Smooth muscle cell (in vitro differentiated cells): ENCODE results near the gene PREX1. TPM values are rescaled to one million over a fixed set of nuclear protein-coding genes. Genes with fewer than 3 reads are reported as not detected.

ENCODE experiments used
- DNase-seq: peaks from one replicate; lab custom pipeline; 2025; ENCODE audit not compliant: unreplicated experiment; lab: John Stamatoyannopoulos, UW
- H2AFZ ChIP-seq: fragments of 200-600 bp; sonication (generic); 2 replicates; pipeline ENCODE4 v1.6.0; 2016; ENCODE audit warnings: antibody characterized with exemption, low read depth, mild to moderate bottlenecking
- H3F3A ChIP-seq: fragments of 200-600 bp; sonication (generic); 2 replicates; pipeline ENCODE4 v1.6.0; 2017; ENCODE audit warnings: antibody characterized with exemption, low read depth
- H3K27ac ChIP-seq: fragments of 200-600 bp; sonication (generic); 2 replicates; pipeline ENCODE4 v1.5.1; 2016; ENCODE audit warnings: low read depth, mild to moderate bottlenecking
- H3K27me3 ChIP-seq: fragments of 200-600 bp; sonication (generic); 2 replicates; pipeline ENCODE4 v1.6.1; 2016; ENCODE audit warnings: low read depth, mild to moderate bottlenecking
- H3K36me3 ChIP-seq: fragments of 200-600 bp; sonication (generic); 2 replicates; pipeline ENCODE4 v1.5.1; 2016; ENCODE audit warnings: low read depth
- H3K4me1 ChIP-seq: fragments of 200-600 bp; sonication (generic); 2 replicates; pipeline ENCODE4 v1.5.1; 2016; ENCODE audit warnings: low read depth
- H3K4me2 ChIP-seq: fragments of 200-600 bp; sonication (generic); 2 replicates; pipeline ENCODE4 v1.6.0; 2016; ENCODE audit warnings: mild to moderate bottlenecking
- H3K4me3 ChIP-seq: fragments of 200-600 bp; sonication (generic); 2 replicates; pipeline ENCODE4 v1.5.1; 2016; ENCODE audit warnings: mild to moderate bottlenecking
- H3K79me2 ChIP-seq: fragments of 200-600 bp; sonication (generic); 2 replicates; pipeline ENCODE4 v1.6.0; 2016; ENCODE audit warnings: low read depth, mild to moderate bottlenecking
- H3K9ac ChIP-seq: fragments of 200-600 bp; sonication (generic); 2 replicates; pipeline ENCODE4 v1.6.0; 2016; ENCODE audit warnings: low read depth
- H3K9me3 ChIP-seq: fragments of 200-600 bp; sonication (generic); replicated peaks from 2 replicates; pipeline ENCODE4 v1.5.1; 2016; ENCODE audit warnings: low read depth
- H4K20me1 ChIP-seq: fragments of 200-600 bp; sonication (generic); 2 replicates; pipeline ENCODE4 v1.6.0; 2016; ENCODE audit warnings: low read depth
- WGBS: methylation state at CpG from one replicate; pipeline ENCODE4 v1.1.7; 2016; ENCODE audit warnings: low lambda C conversion rate; 5-methylcytosine and 5-hydroxymethylcytosine counted together
- polyA plus RNA-seq: library from polyadenylated mRNA; unstranded; fragments of >200 nt; fragmentation: Nextera tagmentation; extraction: Ambion mirVana; gene quantifications from 2 replicates; pipeline ENCODE4 v1.2.1, GENCODE V29; 2016
- total RNA-seq: library from RNA; depleted of rRNA; stranded (reverse); fragments of >200 nt; gene quantifications from 2 replicates; pipeline ENCODE4 v1.2.3, GENCODE V29; 2014
- TF ChIP-seq, protein P1 (sequence below): fragments of 200-600 bp; sonication (generic); IDR thresholded peaks from 2 replicates; pipeline ENCODE4 v1.5.1; 2017; ENCODE audit warnings: borderline replicate concordance, mild to moderate bottlenecking, antibody characterized with exemption; ENCODE audit not compliant: insufficient read depth, poor library complexity, severe bottlenecking

PREX1 gene
- total and polyA plus RNA-seq, 2 experiments from 2014 or later, result 0.04 to 0.30 TPM

DNA sequence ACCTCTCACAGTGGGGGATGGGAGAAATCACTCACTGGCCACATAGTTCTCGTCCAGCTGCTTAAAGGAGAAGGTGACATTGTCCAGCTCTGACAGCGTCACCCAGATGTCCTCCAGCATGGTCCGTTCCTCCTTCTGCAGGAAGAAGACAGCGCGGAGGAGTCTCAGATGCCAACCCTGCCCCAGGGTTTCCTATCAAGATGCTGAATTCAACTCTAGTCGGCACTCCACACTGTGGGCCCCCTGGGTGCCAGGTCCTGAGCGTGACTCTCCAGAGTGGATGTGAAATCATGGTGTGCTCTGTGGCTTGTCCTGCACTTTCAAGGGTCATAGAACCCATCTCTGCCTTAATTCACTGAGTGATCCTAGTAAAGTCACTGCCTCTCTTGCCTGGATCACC lies 193.2 kb downstream of the PREX1 start:
- WGBS, result 91% methylated on average over 7 of the region's 7 CpGs

DNA sequence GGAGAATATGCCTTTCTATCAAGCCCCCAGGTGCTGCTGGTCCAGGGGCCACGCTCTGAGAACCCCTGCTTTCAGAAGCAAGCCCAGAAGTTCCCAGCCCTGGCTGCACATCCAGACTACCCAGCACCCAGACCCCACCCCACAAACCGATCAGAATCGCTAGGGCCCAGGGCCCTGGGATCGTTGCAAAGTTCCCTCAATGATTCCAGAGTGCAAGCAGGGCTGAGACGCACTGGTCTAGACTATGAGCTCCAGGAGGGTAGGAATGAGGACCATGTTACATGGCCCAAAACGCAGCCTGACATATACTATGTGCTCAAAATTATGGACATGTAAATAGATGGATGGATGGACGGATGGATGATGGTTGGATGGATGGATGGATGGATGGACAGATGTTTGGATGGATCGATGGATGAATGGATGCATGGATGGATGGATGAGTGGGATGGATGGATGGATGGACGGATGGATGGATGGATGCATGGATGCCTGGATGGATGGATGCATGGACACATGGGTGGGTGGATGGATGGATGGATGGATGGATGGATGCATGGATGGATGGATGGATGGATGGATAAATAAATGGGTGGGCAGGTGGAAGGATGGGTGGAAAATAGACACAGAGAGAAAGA lies 194.1 kb downstream of the PREX1 start:
- H3K9me3 ChIP-seq, result no peaks in the 10 kb centered on the region
- no peak overlapping the region for H3K9ac ChIP-seq
- H3K27me3 ChIP-seq, result no peaks in the 10 kb centered on the region
- TF ChIP-seq, protein P1, sequence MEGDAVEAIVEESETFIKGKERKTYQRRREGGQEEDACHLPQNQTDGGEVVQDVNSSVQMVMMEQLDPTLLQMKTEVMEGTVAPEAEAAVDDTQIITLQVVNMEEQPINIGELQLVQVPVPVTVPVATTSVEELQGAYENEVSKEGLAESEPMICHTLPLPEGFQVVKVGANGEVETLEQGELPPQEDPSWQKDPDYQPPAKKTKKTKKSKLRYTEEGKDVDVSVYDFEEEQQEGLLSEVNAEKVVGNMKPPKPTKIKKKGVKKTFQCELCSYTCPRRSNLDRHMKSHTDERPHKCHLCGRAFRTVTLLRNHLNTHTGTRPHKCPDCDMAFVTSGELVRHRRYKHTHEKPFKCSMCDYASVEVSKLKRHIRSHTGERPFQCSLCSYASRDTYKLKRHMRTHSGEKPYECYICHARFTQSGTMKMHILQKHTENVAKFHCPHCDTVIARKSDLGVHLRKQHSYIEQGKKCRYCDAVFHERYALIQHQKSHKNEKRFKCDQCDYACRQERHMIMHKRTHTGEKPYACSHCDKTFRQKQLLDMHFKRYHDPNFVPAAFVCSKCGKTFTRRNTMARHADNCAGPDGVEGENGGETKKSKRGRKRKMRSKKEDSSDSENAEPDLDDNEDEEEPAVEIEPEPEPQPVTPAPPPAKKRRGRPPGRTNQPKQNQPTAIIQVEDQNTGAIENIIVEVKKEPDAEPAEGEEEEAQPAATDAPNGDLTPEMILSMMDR, result no peak
- no peaks in the 10 kb centered on the region for H3K36me3 ChIP-seq
- no peak overlapping the region for H2AFZ ChIP-seq
- no peaks in the 10 kb centered on the region for H3K79me2 ChIP-seq
- no peak overlapping the region for H3K4me2 ChIP-seq
- H3K4me3 ChIP-seq, result no peak overlapping the region
- no peaks in the 10 kb centered on the region for H4K20me1 ChIP-seq
- 92% methylated on average over 9 of the region's 9 CpGs for WGBS
- no peak overlapping the region for H3K27ac ChIP-seq
- H3F3A ChIP-seq, result no peaks in the 10 kb centered on the region
- H3K4me1 ChIP-seq, result no peaks in the 10 kb centered on the region
- no peak for DNase-seq

More for the DNA sequence above, 193.2 kb downstream of the PREX1 start:
- no peak overlapping the region for H3K4me3 ChIP-seq
- TF ChIP-seq, protein P1, result no peak
- H3K4me1 ChIP-seq, result no peaks in the 10 kb centered on the region
- no peaks in the 10 kb centered on the region for H3K79me2 ChIP-seq
- DNase-seq, result no peak
- H3K27ac ChIP-seq, result no peak overlapping the region
- no peaks in the 10 kb centered on the region for H4K20me1 ChIP-seq
- H3K9me3 ChIP-seq, result no peaks in the 10 kb centered on the region
- no peaks in the 10 kb centered on the region for H3F3A ChIP-seq
- H3K9ac ChIP-seq, result no peak overlapping the region
- H3K4me2 ChIP-seq, result no peak overlapping the region
- H2AFZ ChIP-seq, result no peak overlapping the region
- H3K36me3 ChIP-seq, result no peaks in the 10 kb centered on the region
- no peaks in the 10 kb centered on the region for H3K27me3 ChIP-seq

DNA sequence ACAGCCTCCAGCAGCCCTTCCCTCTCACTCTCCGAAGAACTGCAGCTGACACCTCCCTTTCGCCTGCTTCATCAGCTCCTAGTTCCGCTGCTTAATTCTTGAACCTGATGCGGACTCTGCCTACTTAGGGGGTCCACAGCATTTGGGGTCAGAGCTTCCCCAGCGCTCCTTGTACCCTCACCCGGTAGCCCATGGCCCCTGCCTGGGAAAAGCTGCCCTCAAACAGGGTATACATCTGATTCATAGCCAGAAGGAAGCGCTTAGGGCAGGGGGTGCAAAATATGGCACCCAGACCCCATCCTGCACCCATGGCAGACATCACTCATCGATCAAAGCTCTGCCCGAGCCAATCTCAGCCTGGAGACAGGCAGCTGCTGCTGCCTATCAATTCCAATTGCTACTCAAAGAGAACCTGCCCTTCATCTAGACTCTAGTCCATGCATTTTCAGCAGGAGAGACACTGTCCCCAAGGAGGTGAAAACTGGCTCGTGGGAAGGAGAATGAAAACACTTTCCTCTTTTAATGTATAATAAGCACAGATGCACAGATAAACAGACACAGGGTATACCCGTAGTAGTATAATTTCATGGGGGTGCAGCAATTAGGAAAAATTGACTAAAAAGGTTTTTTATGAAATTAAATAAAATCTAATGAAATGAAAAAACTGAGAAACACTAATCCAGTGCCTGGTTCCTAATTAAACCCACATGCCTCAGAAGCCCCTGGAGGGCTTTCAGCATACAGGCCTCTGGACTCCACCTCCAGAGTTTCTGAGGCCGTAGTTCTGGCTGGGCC lies 194.8 kb downstream of the PREX1 start:
- DNase-seq, result no peak
- Histone ChIP-seq H3K4me3 (no peak overlapping the region), H3K27me3 (no peaks in the 10 kb centered on the region), H4K20me1 (no peaks in the 10 kb centered on the region), H3K4me1 (no peaks in the 10 kb centered on the region), H3F3A (no peaks in the 10 kb centered on the region), H3K4me2 (no peak overlapping the region), H3K9ac (no peak overlapping the region), H2AFZ (no peak overlapping the region), H3K79me2 (no peaks in the 10 kb centered on the region), H3K9me3 (no peaks in the 10 kb centered on the region), H3K36me3 (no peaks in the 10 kb centered on the region), H3K27ac (no peak overlapping the region)
- TF ChIP-seq, protein P1, result no peak
- 88% methylated on average over 12 of the region's 12 CpGs for WGBS
